Transverse colon (tissue), 4 donors: ENCODE results near the gene PIK3AP1. TPM values are rescaled to one million over a fixed set of nuclear protein-coding genes. Genes with fewer than 3 reads are reported as not detected.
A peak's percentile ranks its signal among the peaks of the same experiment; 100 is the strongest.
"Not testable (repeated sequence)": the region's sequence is repeated elsewhere in the genome, so short reads cannot be mapped to it uniquely, and the experiment has no call there.

Experiments
- DNase-seq: peaks from one replicate; pipeline ENCODE4 v3.0.0-alpha.2; 2019
- H3K27ac ChIP-seq, 4 donors: fragments of 200-600 bp; sonication (generic); 2 replicates each; pipeline ENCODE4 v1.5.1; 2016 to 2018; ENCODE audit warnings: inconsistent platforms in 4 of 4
- H3K27me3 ChIP-seq: fragments of 200-600 bp; sonication (generic); 2 replicates; pipeline ENCODE4 v1.5.1; 2017; ENCODE audit warnings: inconsistent platforms
- H3K36me3 ChIP-seq, 4 donors: fragments of 200-600 bp; sonication (generic); 2 replicates each; pipeline ENCODE4 v1.5.1; 2017 to 2019; ENCODE audit warnings: inconsistent platforms in 4 of 4
- H3K4me1 ChIP-seq, 4 donors: fragments of 200-600 bp; sonication (generic); 2 replicates each; pipeline ENCODE4 v1.5.1; 2017 to 2020; ENCODE audit warnings: inconsistent platforms in 4 of 4
- H3K4me3 ChIP-seq, 4 donors: fragments of 200-600 bp; sonication (generic); 1 replicate in 1 of 4; 2 replicates in 3 of 4; pipeline versions ENCODE4 v1.5.1 to v1.6.1; 2017 to 2019; ENCODE audit warnings: inconsistent platforms in 4 of 4
- H3K9me3 ChIP-seq, 2 donors: fragments of 200-600 bp; sonication (generic); 2 replicates each; pipeline ENCODE4 v1.5.1; 2017 to 2019; ENCODE audit warnings: inconsistent platforms in 2 of 2
- CTCF ChIP-seq, 5 experiments: fragments of 200-600 bp in 3 of 5; fragments of 450-650 bp in 2 of 5; sonication (generic) in 3 of 5; IDR thresholded peaks; 1 replicate in 2 of 5; 2 replicates in 3 of 5; pipeline ENCODE4 v1.5.1; 2016 to 2017; ENCODE audit warnings: antibody characterized with exemption in 5 of 5, inconsistent platforms in 3 of 5, mild to moderate bottlenecking in 2 of 5, moderate library complexity in 1 of 5
- EP300 ChIP-seq: sonication (generic); formaldehyde crosslinking; IDR thresholded peaks from one replicate; pipeline ENCODE4 v1.6.1; 2017; ENCODE audit warnings: antibody characterized with exemption, low read depth
- POLR2A ChIP-seq: fragments of 450-650 bp; IDR thresholded peaks from one replicate; pipeline ENCODE4 v1.6.1; 2016; ENCODE audit warnings: antibody characterized with exemption, mild to moderate bottlenecking, moderate library complexity
- POLR2AphosphoS5 ChIP-seq, 3 donors: sonication (generic); formaldehyde crosslinking; IDR thresholded peaks; one replicate each; pipeline ENCODE4 v1.6.1; 2016; ENCODE audit warnings: antibody characterized with exemption in 3 of 3
- WGBS, 2 donors: methylation state at CpG; one replicate each; pipeline ENCODE4 v1.1.5; 2018; ENCODE audit warnings: low coverage in 1 of 2; 5-methylcytosine and 5-hydroxymethylcytosine counted together
- in situ Hi-C, 4 donors: fragments of 200-750 bp; cut with MboI; loops; one replicate each; pipeline versions ENCODE4 v1.15.0 to v1.15.1; 2017; ENCODE audit warnings: low sequenced_read_pairs in 3 of 4, low pct_ligation_motif_present in 1 of 4, low pct_unique_long_range_greater_than_20kb in 1 of 4
- intact Hi-C: fragments of 100-400 bp; cut with DNase I; formaldehyde crosslinking; loops from one replicate; pipeline ENCODE4 v1.15.1; 2023; ENCODE audit warnings: low total_unique reads
- total RNA-seq, 4 donors: library from RNA; depleted of rRNA; stranded (reverse); fragments of >200 nt; gene quantifications; one replicate each; pipeline ENCODE4 v1.1.0, GENCODE V29; 2016

The PIK3AP1 gene
- total RNA-seq, 4 donors from 2014 or later, result 6.4 to 42.6 (median 16.3) TPM

DNA sequence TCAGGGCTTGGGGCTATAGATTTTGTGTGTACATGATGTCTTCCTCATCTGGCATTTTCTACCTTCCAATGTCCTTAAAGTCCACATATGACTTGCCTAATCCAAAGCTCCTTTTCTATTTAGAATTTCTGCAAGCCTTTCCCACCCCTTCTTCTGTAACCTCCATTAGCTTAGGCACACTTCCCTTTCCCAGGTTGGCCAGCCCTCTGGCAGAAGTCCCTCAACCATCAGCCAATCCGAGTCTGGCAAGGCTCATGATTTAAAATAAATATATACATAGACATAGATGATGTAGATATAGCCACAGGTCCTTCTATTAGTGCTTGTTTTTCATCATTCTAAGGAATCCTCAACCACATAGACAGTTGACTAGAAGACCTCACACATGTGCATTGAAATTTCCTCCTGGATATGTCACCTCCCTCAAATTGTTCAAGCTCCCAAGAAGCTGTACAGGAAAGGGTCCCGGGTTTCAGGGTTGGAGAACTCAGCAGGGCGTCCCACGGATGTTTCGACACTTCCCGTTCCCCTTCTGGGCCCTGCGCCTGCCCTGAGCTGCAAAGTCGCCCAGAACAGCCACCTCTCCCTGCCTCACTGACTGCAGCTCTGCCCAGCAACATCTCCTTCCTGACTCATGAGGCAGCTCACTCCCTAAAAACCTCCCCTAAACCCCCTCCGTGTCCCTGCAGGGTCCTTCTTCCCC lies 20.4 kb upstream of the PIK3AP1 start:
- TF ChIP-seq EP300 (no peak), CTCF (IDR thresholded peaks at IDR 0.05) (no peak), POLR2A (no peak), POLR2AphosphoS5 (IDR thresholded peaks at IDR 0.05) (no peak)
- H3K4me1 ChIP-seq, result no peaks in the 10 kb centered on the region
- no peak overlapping the region for H3K4me3 ChIP-seq
- in situ Hi-C loops, result no loop called here
- no peaks in the 10 kb centered on the region for H3K36me3 ChIP-seq
- peak; percentile 45 for DNase-seq
- 65 to 71% methylated on average over 8 to 9 of the region's 9 CpGs for WGBS, 2 donors
- H3K27ac ChIP-seq, result peak overlapping the region in 2 of 4 donors; percentile 15 to 50
- intact Hi-C loops, result no loop called here
- no peaks in the 10 kb centered on the region for H3K27me3 ChIP-seq
- H3K9me3 ChIP-seq, result no peaks in the 10 kb centered on the region

GRCh38 chr10:96740141-96740540 lies 19.8 kb upstream of the PIK3AP1 start:
- DNase-seq, result no peak
- Histone ChIP-seq H3K9me3 (no peaks in the 10 kb centered on the region), H3K36me3 (no peaks in the 10 kb centered on the region), H3K27ac (peak overlapping the region in 1 of 4 donors; percentile 50), H3K4me3 (no peak overlapping the region), H3K4me1 (no peaks in the 10 kb centered on the region), H3K27me3 (no peaks in the 10 kb centered on the region)
- 94% methylated on average over 7 of the region's 7 CpGs; no CpG with 5 or more reads in 1 of the 2 donors for WGBS, 2 donors
- in situ Hi-C loops (no loop called here), intact Hi-C loops (no loop called here)
- TF ChIP-seq POLR2AphosphoS5 (IDR thresholded peaks at IDR 0.05), result no peak
- no peak for TF ChIP-seq CTCF (IDR thresholded peaks at IDR 0.05)
- no peak for TF ChIP-seq POLR2A
- no peak for TF ChIP-seq EP300

DNA sequence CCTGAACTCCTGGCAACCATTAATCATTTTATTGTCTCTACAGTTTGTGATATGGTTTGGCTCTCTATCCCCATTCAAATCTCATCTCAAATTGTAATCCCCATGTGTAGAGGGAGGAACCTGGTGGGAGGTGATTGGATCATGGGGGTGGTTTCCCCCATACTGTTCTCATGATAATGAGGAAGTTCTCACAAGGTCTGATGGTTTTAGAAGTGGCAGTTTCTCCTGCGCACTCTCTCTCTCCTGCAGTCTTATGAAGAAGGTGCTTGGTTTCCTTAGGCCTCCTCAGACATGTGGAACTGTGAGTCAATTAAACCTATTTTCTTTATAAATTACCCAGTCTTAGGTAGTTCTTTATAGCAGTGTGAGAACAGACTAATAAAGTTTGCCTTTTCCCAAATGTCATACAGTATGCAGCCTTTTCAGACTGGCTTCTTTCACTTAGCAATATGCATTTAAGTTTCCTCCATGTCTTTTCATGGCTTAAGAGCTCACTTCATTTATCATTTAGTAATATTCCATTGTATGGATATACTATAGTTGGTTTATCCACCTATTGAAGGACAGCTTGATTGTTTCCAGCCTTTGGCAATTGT lies 17.1 kb upstream of the PIK3AP1 start:
- in situ Hi-C loops, intact Hi-C loops: not testable (repeated sequence)

DNA sequence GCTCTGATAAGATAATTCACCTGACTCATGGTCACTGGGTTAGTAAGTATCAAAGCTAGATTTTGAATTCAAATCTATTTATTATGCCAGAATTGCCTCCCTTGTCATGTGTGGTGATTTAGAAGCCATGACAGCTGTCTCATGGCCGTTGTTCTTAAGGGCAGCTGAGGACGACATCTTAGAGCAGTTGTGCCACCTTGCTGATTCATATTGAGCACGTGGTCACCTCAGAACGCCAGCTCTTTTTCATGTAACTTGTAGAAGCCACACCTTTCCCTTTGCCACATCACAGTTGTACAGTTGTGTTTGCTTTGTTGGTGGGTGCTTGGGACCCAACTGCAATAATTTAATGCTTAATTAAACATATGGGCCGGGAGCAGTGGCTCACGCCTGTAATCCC lies 4.3 kb upstream of the PIK3AP1 start:
- intact Hi-C loops, result no loop called here
- Histone ChIP-seq H3K9me3 (no peaks in the 10 kb centered on the region), H3K27ac (no peak overlapping the region), H3K27me3 (no peaks in the 10 kb centered on the region), H3K36me3 (no peaks in the 10 kb centered on the region), H3K4me1 (peaks cover 0 to 14% (median 4%) of the 10 kb centered on the region in 4 donors), H3K4me3 (no peak overlapping the region)
- DNase-seq, result no peak
- TF ChIP-seq POLR2AphosphoS5 (IDR thresholded peaks at IDR 0.05) (no peak), CTCF (IDR thresholded peaks at IDR 0.05) (no peak), EP300 (no peak), POLR2A (no peak)
- in situ Hi-C loops, result no loop called here
- 78% methylated on average over 6 of the region's 6 CpGs; no CpG with 5 or more reads in 1 of the 2 donors for WGBS, 2 donors

More for the DNA sequence above, 17.1 kb upstream of the PIK3AP1 start:
- DNase-seq, H3K27me3 ChIP-seq, H3K4me1 ChIP-seq, H3K4me3 ChIP-seq, H3K27ac ChIP-seq, H3K36me3 ChIP-seq, H3K9me3 ChIP-seq: not testable (repeated sequence)
- WGBS, 2 donors, result 80 to 91% methylated on average over 1 of the region's 1 CpG
